NCI-H2196 treated with DMSO at 0.1 percent for 48 hours (cell line): ENCODE measurements around the gene RHPN2.
A peak's percentile ranks its signal among the peaks of the same experiment; 100 is the strongest.
"Not testable (repeated sequence)": the region's sequence is repeated elsewhere in the genome, so short reads cannot be mapped to it uniquely, and the experiment has no call there.

ENCODE experiments used
- DNase-seq: peaks from one replicate; lab custom pipeline; 2025; ENCODE audit not compliant: unreplicated experiment; lab: John Stamatoyannopoulos, UW

Gene RHPN2

GRCh38 chr19:32979807-32980206, 84.9 kb downstream of the RHPN2 start:
- not testable (repeated sequence) for DNase-seq

DNA sequence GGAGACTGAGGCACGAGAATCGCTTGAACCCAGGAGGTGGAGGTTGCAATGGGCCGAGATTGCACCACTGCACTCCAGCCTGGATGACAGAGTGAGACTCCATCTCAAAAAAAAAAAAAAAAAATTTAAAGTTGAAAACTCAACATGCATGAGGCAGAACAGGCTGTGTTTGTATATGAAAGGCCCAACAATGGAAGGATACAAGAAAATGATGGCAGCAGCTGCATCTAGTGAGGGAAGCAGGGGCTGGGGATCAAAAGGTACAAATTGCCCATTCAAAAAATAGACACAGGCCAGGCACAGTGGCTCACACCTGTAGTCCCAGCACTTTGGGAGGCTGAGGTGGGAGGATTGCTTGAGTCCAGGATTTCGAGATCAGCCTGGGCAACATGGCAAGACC, 86.9 kb downstream of the RHPN2 start:
- not testable (repeated sequence) for DNase-seq

- DNase-seq, result peak; percentile 12
These were observed 87.4 kb downstream of the RHPN2 start for GRCh38 chr19:32977280-32977679.

DNA sequence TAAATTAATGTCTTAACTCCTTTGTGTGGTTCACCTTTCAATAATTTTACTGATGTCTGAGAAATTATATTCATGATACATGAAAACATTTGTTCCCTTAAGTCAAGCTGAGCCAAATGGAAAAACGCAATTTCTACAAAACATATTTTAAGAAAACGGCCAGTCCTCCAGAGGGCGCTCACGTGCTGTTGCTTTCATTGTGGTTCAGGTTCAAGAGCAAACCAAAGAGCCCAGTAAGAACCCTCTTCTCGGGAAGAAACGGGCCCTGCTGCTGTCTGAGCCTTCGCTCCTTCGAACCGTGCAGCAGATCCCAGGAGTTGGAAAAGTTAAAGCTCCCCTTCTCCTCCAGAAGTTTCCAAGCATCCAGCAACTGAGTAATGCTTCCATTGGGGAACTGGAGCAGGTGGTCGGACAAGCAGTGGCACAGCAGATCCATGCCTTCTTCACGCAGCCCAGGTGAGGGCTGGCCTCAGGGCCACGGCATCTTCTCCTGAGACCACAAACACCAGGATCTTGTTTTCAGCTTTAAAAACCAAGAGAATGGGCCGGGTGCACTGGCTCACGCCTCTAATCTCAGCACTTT, 88.4 kb downstream of the RHPN2 start:
- peak; percentile 40 for DNase-seq

DNA sequence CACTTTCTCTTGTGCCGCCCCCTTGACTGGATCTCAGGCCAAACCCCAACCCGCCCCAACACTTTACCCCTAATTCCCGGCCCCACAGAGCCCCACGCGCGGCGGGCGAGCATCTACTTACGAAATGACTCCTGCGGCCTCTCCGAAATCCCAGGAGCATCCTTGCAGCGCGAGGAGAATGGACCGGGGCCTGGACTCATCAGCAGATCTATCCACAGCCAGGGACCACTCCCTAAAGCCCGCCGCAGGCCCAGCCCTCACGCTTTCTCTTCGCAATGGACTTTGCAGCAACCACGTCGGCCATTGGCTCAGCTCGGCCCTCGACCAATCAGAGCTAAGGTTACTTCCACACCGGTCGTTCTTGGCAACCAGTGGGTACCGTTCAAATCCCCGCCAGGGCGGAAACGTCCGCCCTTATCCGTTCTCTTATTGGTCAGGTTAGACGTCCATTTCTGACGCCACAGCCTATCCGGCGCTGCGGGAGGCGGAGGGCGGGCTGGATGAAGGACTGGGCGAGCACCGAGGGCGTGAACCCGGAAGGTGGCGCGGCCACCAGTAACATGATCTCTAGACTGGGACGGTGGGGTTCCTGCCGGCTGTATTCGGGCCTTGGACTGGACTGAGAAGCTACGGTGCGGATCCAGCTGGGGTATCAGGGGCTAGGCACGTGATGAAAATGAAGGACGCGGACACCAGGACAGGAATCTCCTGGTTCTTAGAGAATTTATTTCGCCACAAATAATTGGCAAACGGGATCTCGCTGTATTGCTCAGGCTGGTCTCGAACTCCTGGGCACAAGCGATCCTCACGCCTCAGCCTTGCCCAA, 92.8 kb downstream of the RHPN2 start, which contains the start of the genes CEP89 and FAAP24:
Gene CEP89 (minus strand): TSS at position 244 of the 826 bp plus-strand sequence. CDS start 84 bp downstream, at position 160.
Gene FAAP24 (plus strand): TSS at position 528 of the 826 bp plus-strand sequence. CDS start 955 bp downstream, outside the sequence.
- peak; percentile 96 for DNase-seq

- no peak for DNase-seq
These were observed 93.6 kb downstream of the RHPN2 start for GRCh38 chr19:32971012-32971595.

DNA sequence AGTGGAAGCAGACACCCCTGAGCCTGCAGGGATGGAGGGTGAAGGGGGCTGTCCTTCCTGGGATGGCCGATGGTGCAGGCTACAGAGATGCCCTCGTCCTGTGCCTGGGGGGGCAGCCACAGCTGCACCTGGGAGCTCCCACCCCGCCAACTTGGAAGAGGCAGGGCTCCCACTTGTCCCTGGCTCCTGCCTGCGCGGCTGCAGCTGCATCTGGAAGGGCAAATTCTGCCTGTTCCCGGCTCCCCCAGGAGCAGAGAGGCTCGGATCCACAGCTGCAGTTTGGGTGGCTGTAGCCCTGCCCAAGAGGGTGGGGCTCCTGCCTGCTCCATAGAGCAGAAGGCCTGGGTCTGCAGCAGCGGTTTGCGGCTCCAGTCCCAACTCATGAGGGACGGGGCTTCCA, 95.1 kb downstream of the RHPN2 start:
- DNase-seq, result no peak

- DNase-seq, result no peak
These were observed 97.9 kb downstream of the RHPN2 start for GRCh38 chr19:32966750-32967149.

- DNase-seq, result no peak
These were observed 119.4 kb downstream of the RHPN2 start for GRCh38 chr19:32945260-32945659.

GRCh38 chr19:32941273-32941672, 123.4 kb downstream of the RHPN2 start:
- DNase-seq, result peak; percentile 5

DNA sequence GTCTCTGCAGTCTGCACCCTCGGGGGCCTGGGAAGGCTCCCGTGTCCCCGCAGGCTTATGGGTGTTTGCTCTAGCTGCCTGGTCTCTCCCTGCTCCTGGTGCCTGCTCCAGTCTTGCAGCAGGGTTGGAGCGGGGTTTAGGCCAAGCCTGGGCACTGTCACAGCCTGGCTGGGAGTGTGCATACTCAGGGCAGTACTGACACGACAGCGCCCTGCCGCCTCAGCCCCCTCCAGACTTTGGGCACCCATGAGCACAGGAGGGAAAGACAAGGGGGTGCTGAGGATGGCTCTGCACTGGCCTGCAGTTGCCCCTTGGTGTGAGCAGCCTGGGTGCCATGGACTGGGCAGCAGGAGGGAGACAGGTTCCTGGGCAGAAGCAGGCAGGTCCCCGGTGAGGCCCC, 128.6 kb downstream of the RHPN2 start:
- no peak for DNase-seq

DNA sequence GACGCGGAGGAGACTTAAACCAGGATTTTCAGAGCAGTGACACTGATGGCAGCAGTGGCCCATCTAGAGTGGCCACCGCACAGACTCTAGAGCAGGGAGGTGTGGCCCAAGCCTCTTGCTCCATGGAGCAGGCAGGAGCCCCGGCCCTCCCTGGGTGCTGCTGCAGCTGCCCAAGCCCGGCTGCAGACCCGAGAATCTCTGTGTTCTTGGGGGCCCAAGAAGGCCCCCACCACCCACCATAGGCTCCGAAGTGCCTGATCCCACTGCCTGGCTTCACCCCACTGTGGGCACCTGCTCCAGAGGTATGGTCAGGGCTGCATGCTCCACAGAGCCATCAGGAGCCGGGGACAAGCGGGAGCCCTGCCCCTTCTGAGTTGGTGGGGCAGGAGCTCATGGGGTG, 129.1 kb downstream of the RHPN2 start:
- no peak for DNase-seq

GRCh38 chr19:32933571-32933970, 131.1 kb downstream of the RHPN2 start:
- DNase-seq, result no peak

GRCh38 chr19:32930567-32930966, 134.1 kb downstream of the RHPN2 start:
- no peak for DNase-seq

DNA sequence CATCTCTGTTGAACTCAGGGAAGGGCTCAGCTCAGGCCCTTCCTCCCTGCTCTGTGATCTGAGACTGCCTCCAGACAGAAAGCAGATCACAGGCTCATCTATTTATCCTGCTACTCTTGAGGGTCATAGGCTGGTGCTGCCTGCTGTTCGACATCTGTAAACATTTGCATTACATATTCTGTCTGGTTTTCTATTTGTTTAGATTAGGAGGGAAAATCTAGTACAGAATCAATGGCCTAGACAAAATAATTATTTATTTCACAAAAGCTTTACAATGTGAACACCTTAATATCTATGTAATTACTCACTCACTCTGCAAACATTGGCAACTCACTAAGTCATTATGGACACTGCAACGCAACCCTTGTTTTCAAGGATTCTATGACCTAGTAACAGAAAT, 135.9 kb downstream of the RHPN2 start:
- DNase-seq, result peak; percentile 14
